Panc1 (cell line): Measurements from ENCODE around the gene RABEP2. TPM values are rescaled to one million over a fixed set of nuclear protein-coding genes. Genes with fewer than 3 reads are reported as not detected.

ENCODE experiments used
- ATAC-seq: fragments of 200-7000 bp; cut with Tn5 transposase; 2 replicates; pipeline ENCODE4 v1.9.1; 2020; ENCODE audit warnings: mild to moderate bottlenecking, moderate library complexity
- BruUV-seq: library from RNA; stranded (reverse); fragments of 400-500 nt; replicated peaks from 2 replicates; lab custom pipeline; 2021; lab: Mats Ljungman, UMichigan
- CTCF ChIA-PET: fragments of 300-600 bp; sonication (Branson Sonifier 250); formaldehyde crosslinking; loops from one replicate; lab custom pipeline; 2022; ENCODE audit warnings: antibody characterized with exemption; lab: Charles Lee
- POLR2A ChIA-PET: fragments of 300-600 bp; sonication (Branson Sonifier 250); formaldehyde crosslinking; loops from one replicate; lab custom pipeline; 2022; ENCODE audit warnings: antibody characterized with exemption; lab: Charles Lee
- DNase-seq: peaks from one replicate; pipeline ENCODE4 v3.0.0-alpha.2; 2010; ENCODE audit warnings: low read depth, low spot score
- H3K27ac ChIP-seq: 2 replicates; pipeline ENCODE4 v1.5.1; 2011; ENCODE audit warnings: mild to moderate bottlenecking, low read length, inconsistent platforms
- H3K27me3 ChIP-seq: fragments of 200-500 bp; sonication (Bioruptor generic); 2 replicates; pipeline ENCODE4 v1.6.0; 2014; ENCODE audit warnings: low read length, inconsistent platforms; ENCODE audit not compliant: control insufficient read depth, insufficient read depth
- H3K36me3 ChIP-seq: fragments of 200-500 bp; sonication (Bioruptor generic); 2 replicates; pipeline ENCODE4 v1.5.1; 2014; ENCODE audit warnings: inconsistent platforms, mild to moderate bottlenecking, low read length, moderate library complexity; ENCODE audit not compliant: control insufficient read depth, insufficient read depth
- H3K4me1 ChIP-seq: 2 replicates; pipeline ENCODE4 v1.5.1; 2011; ENCODE audit warnings: inconsistent platforms, mild to moderate bottlenecking, low read length, moderate library complexity; ENCODE audit not compliant: control insufficient read depth, insufficient read depth
- H3K4me3 ChIP-seq, 2 experiments: 2 replicates each; pipeline ENCODE4 v1.5.1; 2011 to 2012; ENCODE audit warnings: low read depth in 2 of 2, low read length in 2 of 2, mild to moderate bottlenecking in 2 of 2, inconsistent platforms in 1 of 2, moderate library complexity in 1 of 2
- H3K9me3 ChIP-seq: fragments of 200-500 bp; sonication (Bioruptor generic); 2 replicates; pipeline ENCODE4 v1.5.1; 2014; ENCODE audit warnings: low read depth, mild to moderate bottlenecking, inconsistent platforms, low read length, moderate library complexity; ENCODE audit not compliant: control insufficient read depth, insufficient read depth
- CTCF ChIP-seq: fragments of 450-650 bp; IDR thresholded peaks from 2 replicates; pipeline ENCODE4 v1.5.1; 2017; ENCODE audit warnings: mild to moderate bottlenecking
- POLR2AphosphoS5 ChIP-seq: IDR thresholded peaks from 2 replicates; pipeline ENCODE4 v1.6.1; 2012; ENCODE audit warnings: mild to moderate bottlenecking, low read depth, low read length, moderate library complexity
- REST ChIP-seq, 2 experiments: IDR thresholded peaks; 2 replicates each; pipeline ENCODE4 v1.6.1; 2011 to 2012; ENCODE audit warnings: low read depth in 2 of 2, control low read depth in 1 of 2, low read length in 1 of 2, mild to moderate bottlenecking in 1 of 2, moderate library complexity in 1 of 2; ENCODE audit not compliant: insufficient read depth in 1 of 2
- SIN3A ChIP-seq: IDR thresholded peaks from 2 replicates; pipeline ENCODE4 v1.6.1; 2012; ENCODE audit warnings: low read depth, mild to moderate bottlenecking, low read length, moderate library complexity, borderline replicate concordance; ENCODE audit not compliant: insufficient read depth
- TCF7L2 ChIP-seq: IDR thresholded peaks from 2 replicates; pipeline ENCODE4 v1.6.1; 2011; ENCODE audit warnings: mild to moderate bottlenecking, low read depth, low read length, inconsistent platforms
- in situ Hi-C: cut with HindIII; loops from 2 replicates; pipeline ENCODE4 v1.10.0; 2016; ENCODE audit warnings: low sequenced_read_pairs, low pct_unique_long_range_greater_than_20kb
- intact Hi-C: fragments of 100-400 bp; cut with micrococcal nuclease; formaldehyde crosslinking; loops from one replicate; pipeline ENCODE4 v1.10.0; 2022; ENCODE audit not compliant: unreplicated experiment
- total RNA-seq: library from RNA; stranded (reverse); gene quantifications from one replicate; pipeline ENCODE4 v1.2.1, GENCODE V29; 2021; ENCODE audit not compliant: unreplicated experiment

The RABEP2 gene
- total RNA-seq, 1 experiment from 2014 or later: 24.8 TPM

- H3K4me1 ChIP-seq: no peaks in the 10 kb centered on the region
- H3K27me3 ChIP-seq: no peaks in the 10 kb centered on the region
- no peak for ATAC-seq
- ChIA-PET POLR2A (no interaction called here), CTCF (no interaction called here)
- intact Hi-C loops: no loop called here
- no peak for TF ChIP-seq TCF7L2
- no peak for TF ChIP-seq POLR2AphosphoS5
- no peak for TF ChIP-seq REST (IDR thresholded peaks at IDR 0.05; ENCODE audit: insufficient read depth in 1 of 2, low read depth in 2 of 2, low read length in 1 of 2)
- no peak for TF ChIP-seq SIN3A
- TF ChIP-seq CTCF: no peak
- in situ Hi-C loops: no loop called here
- H3K27ac ChIP-seq: no peak overlapping the region
- H3K36me3 ChIP-seq: no peaks in the 10 kb centered on the region
- H3K4me3 ChIP-seq: no peak overlapping the region
- no peak for DNase-seq
- BruUV-seq: no TSS peak
- H3K9me3 ChIP-seq: no peaks in the 10 kb centered on the region
Measured at GRCh38 chr16:28897826-28898225, 27.2 kb downstream of the RABEP2 start.

GRCh38 chr16:28895609-28896008 lies 29.4 kb downstream of the RABEP2 start:
- no peak for ATAC-seq

More at GRCh38 chr16:28895609-28896008, 29.4 kb downstream of the RABEP2 start:
- in situ Hi-C loops (no loop called here), intact Hi-C loops (no loop called here)
- Histone ChIP-seq H3K9me3 (no peaks in the 10 kb centered on the region), H3K27ac (no peak overlapping the region), H3K36me3 (no peaks in the 10 kb centered on the region), H3K4me3 (no peak overlapping the region), H3K27me3 (no peaks in the 10 kb centered on the region), H3K4me1 (no peaks in the 10 kb centered on the region)
- TF ChIP-seq CTCF (no peak), REST (IDR thresholded peaks at IDR 0.05; ENCODE audit: insufficient read depth in 1 of 2, low read depth in 2 of 2, low read length in 1 of 2) (no peak), POLR2AphosphoS5 (no peak), SIN3A (no peak), TCF7L2 (no peak)
- BruUV-seq: no TSS peak
- DNase-seq: no peak
- ChIA-PET CTCF (no interaction called here), POLR2A (interaction anchor here (0.5 kb wide), 1 partner anchor 9 kb away, joined by 4 read pairs; no protein-coding TSS in a partner anchor)
